NCI-H226 (cell line): ENCODE data around the gene PBX3.

ENCODE experiments used
- DNase-seq: peaks from one replicate; pipeline ENCODE4 v3.0.0-alpha.2; 2015

PBX3 gene

GRCh38 chr9:125959315-125959714, 212.1 kb downstream of the PBX3 start:
- DNase-seq: no peak

GRCh38 chr9:125959951-125960619, 212.9 kb downstream of the PBX3 start:
- DNase-seq: no peak

GRCh38 chr9:125960626-125961025, 213.5 kb downstream of the PBX3 start:
- no peak for DNase-seq

DNA sequence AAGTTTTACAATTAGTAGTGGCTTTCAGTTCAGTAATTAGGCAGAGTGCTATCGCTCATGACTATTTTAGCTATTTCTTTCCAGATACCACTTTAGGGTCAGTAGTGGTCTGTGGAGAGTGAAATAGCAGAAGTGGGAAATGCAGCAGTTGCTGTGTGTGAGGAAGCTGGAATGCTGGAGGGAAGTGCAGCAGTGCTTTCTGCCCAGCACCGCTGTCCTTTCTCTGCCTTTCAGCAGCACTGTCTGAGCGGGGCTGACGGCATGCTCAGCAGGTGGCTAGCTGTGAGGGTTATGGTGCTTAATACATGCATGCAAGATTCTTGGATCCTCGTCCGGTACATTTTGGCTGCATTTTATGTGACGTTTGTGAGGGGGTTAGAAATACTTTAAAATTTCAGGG, 213.9 kb downstream of the PBX3 start:
- DNase-seq: no peak

DNA sequence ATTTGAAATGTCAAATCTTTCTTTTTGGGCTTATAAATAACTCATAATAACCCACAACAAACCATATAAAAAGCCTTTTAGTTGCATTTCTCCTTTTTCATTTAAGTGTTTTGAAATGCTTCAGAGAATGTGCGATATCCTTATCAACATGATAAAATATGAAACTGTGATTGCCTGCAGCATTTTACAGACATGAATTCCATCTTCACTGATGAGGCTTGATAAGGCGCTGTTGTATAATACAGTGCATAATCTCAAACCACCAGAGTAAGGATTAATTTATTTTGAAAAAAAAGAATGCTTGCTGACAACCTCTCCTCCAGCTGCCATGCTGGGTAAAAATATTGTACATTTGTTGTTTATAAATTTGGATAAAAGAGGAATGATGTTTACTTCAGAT, 216.8 kb downstream of the PBX3 start:
- DNase-seq: peak; percentile 38

DNA sequence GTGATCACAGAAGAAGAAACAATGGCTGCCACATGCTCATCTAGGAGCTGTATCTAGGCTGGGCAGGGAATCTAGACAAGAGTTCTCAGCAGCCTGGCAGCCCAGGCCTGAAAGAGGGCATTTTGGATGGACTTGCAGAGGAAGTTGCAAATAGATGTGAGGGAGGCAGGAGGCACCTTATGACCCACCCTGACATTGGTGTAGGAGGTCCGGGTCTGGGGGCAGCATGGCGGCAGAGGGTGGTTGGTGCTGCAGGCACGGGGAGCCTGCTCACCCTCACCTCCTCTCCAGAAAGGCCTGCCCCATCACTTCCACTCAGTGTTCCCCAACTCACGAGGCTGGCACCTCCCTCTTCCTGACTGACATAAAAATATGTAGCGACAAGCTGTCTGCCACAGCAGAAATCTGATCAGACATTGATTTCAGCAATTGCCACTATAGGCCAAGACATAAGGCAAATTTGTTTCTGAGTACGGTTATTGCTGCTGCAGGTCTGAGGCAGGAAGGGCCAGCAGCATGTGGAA, 217.6 kb downstream of the PBX3 start:
- no peak for DNase-seq

DNA sequence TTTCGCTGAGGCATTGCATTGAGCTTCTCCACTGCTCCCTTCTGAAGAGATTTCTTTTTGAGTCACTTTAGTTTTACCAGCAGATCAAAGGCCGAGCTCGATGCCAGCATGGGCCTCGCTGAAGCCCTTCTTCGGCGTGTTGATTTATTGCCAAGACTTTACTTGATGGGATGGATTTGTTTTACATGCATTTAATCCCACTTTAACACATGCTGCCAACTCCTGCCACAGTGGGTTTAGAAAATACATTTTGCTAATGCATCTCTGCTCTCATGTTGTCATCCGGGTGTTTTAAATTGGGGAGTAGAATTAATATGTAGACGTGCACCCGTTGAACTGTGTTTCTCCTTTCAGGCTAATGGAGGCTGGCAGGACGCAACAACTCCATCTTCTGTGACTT, 218.3 kb downstream of the PBX3 start:
- DNase-seq: no peak

DNA sequence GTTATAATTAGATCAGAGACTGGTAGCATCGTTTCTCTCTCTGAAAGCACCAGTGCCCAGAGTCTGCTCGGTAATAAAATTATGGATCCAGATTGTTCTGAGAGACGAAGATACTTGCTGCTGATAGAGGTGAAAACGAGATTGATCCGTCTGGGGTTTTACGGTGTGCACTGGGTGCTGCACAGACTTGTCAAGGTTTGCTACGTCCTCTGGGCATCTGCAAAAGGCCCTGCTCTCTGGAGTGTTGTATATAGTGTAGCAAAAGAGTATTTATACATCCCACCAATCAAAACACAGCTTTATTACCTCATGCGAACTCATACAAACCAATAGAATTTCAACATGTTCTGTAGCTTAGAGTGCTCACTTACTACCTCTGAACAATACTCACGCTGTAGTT, 219.3 kb downstream of the PBX3 start:
- DNase-seq: no peak

- DNase-seq: no peak
Observed at GRCh38 chr9:125966959-125967711, 220.0 kb downstream of the PBX3 start.

DNA sequence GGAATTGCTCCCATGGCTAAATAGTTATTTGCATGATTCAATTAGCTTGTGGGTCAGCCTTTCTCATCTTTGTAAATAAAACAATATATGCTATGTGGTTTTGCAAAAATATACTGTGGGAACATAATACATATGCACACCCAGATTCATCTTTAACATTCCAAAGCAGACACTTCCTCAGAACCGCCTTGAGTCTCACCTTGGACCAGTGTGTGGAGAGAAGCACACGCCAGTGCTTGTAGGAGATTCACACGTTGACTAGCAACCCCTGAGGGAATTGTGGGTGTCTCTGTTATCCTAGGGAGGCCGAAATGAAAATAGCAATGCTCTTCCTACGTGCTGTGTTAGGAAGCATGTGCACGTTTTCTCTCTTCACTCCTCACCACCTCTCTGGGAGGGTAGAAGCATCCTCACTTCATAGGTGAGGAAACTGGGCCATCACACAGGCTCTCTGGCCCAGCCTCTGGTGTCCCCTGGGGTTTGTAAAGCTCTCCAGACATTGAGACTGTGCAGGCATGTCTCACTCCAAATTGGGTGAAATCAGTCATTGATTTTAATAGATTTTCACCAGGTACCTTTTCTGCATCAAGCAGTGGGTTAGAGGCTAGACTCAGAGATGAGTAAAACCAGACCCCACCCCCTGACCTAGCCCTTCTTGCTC, 221.7 kb downstream of the PBX3 start:
- DNase-seq: no peak

- DNase-seq: no peak
Observed at GRCh38 chr9:125969462-125969861, 222.3 kb downstream of the PBX3 start.

- DNase-seq: no peak
Observed at GRCh38 chr9:125969868-125970267, 222.7 kb downstream of the PBX3 start.

- no peak for DNase-seq
Observed at GRCh38 chr9:125970340-125970739, 223.2 kb downstream of the PBX3 start.

- DNase-seq: no peak
Observed at GRCh38 chr9:125971050-125971449, 223.9 kb downstream of the PBX3 start.

DNA sequence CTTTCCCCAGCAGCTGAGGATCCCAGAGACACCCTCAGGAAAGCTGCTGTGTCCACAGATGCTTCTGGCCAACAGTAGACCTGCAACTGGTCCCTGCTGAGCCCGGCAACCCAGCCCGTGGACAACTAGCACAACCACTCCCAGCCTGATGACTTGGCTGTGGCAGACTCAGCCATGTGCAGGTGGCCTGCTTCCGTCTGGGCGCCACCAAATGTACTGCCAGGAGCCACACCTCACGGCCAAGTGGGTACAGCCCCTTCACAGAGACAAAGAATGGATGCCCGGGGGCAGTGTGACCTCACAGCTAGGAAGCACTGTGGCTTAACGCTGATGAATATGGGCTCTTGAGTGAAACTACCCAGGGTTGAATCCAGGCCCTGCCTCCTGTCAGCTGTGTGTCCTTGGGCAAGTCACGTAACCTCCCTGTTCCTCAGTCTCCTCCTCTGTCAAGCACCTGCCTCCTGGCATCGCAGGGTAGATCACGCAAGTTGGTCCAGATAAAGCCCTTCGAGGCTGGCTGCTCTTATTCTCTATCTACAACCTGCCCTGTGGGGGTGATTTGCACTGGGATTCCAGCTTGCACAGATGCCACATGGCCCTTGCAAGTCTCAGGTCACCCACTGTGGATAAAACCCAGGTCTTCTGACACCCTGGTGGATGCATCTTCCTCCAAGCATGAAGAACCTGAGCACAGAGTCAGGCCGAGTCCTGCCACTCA, 225.0 kb downstream of the PBX3 start:
- no peak for DNase-seq

DNA sequence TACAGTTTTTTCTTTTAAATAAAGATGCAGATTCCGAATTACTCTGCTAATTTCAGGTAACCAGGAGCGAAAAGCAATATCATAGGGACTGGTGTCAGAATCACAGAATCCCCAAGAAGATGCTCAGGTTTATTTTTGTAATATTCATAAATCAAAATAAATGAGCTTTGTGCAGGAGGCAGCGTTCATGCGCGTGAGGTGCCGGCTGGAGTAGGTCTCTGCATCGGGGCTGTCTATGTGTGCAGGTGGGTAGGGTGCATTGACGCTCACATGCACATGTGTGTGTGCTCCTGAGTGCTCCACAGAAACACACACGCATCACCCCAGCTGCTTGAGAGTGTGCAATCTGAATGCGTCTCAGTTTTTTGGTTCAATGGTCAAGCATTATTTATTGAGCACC, 226.4 kb downstream of the PBX3 start:
- DNase-seq: no peak

DNA sequence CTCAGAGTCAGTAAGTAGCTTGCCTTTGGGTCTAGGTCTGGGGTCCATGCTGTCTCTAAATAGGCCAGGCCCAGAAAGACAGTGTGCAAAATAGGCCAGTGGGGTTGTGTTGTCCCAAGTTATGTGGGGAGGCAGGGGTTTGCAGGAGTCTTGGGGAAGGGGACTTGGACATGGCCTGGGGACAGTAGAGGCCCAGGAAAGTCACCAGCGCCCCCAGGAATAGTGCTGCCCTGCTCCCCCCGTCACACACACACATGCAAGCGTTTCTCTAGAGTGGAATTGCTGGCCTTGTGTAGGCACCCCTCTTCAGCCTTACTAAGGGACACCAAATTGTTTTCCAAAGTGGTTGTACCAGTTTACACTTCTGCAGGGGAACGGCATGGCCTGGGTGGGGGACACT, 227.5 kb downstream of the PBX3 start:
- DNase-seq: no peak

DNA sequence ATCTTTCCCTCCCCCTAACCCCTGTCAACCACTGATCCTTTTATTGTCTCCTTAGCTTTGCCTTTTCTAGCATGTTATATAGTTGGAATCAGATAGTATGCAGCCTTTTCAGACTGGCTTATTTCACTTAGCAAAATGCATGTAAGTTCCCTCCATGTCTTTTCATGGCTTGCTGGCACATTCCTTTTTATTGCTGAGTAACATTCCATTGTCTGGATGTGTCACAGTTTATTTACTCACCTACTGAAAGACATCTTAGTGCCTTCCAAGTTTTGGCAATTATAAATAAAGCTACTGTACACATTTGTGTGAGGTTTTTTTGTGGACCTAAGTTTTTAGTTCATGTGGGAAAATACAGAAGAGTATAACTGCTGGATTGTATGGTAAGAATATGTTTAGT, 230.1 kb downstream of the PBX3 start:
- DNase-seq: no peak

DNA sequence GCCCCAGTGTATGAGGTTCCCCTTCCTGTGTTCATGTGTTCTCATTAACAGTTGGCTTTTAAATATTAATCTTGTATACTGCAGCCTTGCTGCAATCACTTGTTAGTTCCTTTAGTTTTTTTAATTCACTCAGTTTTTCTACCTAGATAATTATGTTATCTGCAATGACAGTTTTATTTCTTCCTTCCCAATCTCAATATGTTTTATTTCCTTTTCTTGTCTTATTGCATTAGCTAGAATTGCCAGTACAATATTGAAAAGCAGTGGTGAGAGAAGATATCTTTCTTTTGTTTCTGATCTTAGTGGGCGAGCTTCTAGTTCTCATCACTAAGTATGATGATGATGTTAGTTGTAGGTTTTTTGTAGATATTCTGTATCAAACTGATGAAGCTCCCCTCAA, 232.2 kb downstream of the PBX3 start:
- no peak for DNase-seq

DNA sequence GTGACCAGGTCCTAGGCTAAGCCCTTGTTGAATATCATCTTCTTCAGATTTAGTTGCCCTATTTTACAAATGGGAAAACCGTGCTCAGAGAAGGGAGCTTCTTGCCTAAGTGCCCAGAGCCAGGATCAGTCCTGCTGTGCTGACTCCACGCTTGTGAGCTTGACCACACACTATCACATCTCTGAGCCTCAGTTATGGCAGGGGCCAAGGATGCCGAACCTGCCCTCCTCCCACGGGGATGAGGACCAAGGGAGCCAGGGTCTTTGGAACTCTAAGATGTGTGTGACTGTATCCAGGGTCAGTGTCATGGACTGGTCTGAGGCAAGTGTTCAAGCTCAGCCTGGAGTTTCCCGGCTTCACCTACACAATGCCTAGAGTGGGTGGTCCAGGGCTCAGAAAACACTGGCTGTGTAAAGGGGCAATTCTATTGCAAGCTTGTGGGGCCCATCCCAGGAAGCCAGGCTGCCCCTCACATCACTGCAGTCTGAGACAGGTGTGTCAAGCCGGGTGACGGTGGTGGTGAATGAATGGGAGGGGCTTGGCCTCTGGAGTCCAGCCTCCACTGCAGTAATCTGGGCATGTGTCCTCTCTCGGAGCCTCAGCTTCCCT, 235.7 kb downstream of the PBX3 start:
- DNase-seq: no peak

GRCh38 chr9:125983681-125984080, 236.5 kb downstream of the PBX3 start:
- DNase-seq: no peak

DNA sequence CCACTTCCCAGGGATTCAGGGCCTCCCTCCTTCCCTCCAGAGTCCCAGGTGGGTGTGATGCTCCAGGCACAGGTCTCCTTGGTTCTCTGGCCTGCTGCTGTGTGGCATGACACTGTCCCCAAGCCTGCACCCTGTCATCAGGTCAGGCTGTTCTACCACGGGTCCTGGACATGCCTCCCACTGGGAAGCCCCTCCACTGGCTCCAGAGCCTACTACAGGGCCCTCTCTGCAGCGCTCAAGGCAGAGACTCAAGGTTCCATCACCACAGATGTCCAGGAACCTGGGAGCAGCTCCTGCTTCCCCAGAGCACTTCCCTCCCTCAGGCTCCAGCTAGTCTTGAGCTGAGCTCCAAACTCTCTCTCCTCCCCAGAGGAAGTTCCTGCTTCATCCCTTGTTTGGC, 237.3 kb downstream of the PBX3 start:
- no peak for DNase-seq
